BJ (cell line): ENCODE measurements around the gene TWF2. TPM values are rescaled to one million over a fixed set of nuclear protein-coding genes. Genes with fewer than 3 reads are reported as not detected.
A peak's percentile ranks its signal among the peaks of the same experiment; 100 is the strongest.

Source experiments
- CTCF ChIA-PET: fragments of 350-600 bp; formaldehyde crosslinking; extraction: SDS; loops from one replicate; lab custom pipeline; 2021; ENCODE audit warnings: antibody characterized with exemption, inconsistent platforms; lab: Yijun Ruan, JAX
- POLR2A ChIA-PET: fragments of 300-600 bp; sonication (Branson Sonifier 250); formaldehyde crosslinking; extraction: SDS; loops from one replicate; lab custom pipeline; 2021; ENCODE audit warnings: antibody characterized with exemption; lab: Charles Lee
- DNase-seq: peaks from one replicate; pipeline ENCODE4 v3.0.0-alpha.2; 2011; ENCODE audit warnings: low read depth
- H3K27me3 ChIP-seq: 2 replicates; pipeline ENCODE4 v1.6.0; 2011; ENCODE audit warnings: low read length; ENCODE audit not compliant: control insufficient read depth, insufficient read depth
- H3K36me3 ChIP-seq: 2 replicates; pipeline ENCODE4 v1.5.1; 2011; ENCODE audit warnings: low read length; ENCODE audit not compliant: control insufficient read depth, insufficient read depth
- H3K4me3 ChIP-seq: 2 replicates; pipeline ENCODE4 v1.5.1; 2011; ENCODE audit warnings: low read depth, mild to moderate bottlenecking, control low read depth, low read length
- polyA plus RNA-seq: library from polyadenylated mRNA; depleted of rRNA; stranded (reverse); fragments of >200 nt; gene quantifications from 2 replicates; pipeline ENCODE4 v1.2.3, GENCODE V29; 2011; rRNA removed
- small RNA-seq: library from RNA; depleted of rRNA; stranded (forward); fragments of <200 nt; gene quantifications from one replicate; pipeline ENCODE3, GENCODE V24; 2012; ENCODE audit warnings: low replicate concordance, low read depth; ENCODE audit not compliant: insufficient read length
- TF ChIP-seq, protein P1 (sequence below): IDR thresholded peaks from 2 replicates; pipeline ENCODE4 v1.5.1; 2011; ENCODE audit warnings: low read depth, mild to moderate bottlenecking, control low read depth, inconsistent platforms, low read length, moderate library complexity; ENCODE audit not compliant: insufficient read depth

The TWF2 gene
- polyA plus RNA-seq, 1 experiment: 205 TPM

DNA sequence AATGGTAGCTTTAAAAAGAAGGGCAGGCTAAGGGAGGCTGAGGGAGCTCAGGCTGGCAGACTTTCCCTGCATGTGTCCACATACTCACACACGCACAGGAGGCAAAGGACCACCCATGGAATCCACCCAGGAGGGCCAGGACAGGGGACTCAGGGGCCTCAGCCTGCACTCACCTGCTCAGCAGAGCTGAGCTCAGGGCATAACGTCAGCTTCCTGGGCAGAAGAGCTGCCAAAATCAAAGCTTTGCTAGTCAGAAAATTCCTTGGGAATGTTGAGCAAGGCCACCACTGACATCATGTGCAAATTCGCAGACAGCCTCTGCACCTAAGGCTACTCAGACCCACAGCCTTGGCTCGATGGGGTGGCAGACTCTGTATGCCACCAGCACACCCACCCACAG is 57.4 kb downstream of the TWF2 start:
- Histone ChIP-seq H3K36me3 (no peaks in the 10 kb centered on the region), H3K4me3 (no peak overlapping the region), H3K27me3 (peaks cover 2% of the 10 kb centered on the region)
- TF ChIP-seq, protein P1, sequence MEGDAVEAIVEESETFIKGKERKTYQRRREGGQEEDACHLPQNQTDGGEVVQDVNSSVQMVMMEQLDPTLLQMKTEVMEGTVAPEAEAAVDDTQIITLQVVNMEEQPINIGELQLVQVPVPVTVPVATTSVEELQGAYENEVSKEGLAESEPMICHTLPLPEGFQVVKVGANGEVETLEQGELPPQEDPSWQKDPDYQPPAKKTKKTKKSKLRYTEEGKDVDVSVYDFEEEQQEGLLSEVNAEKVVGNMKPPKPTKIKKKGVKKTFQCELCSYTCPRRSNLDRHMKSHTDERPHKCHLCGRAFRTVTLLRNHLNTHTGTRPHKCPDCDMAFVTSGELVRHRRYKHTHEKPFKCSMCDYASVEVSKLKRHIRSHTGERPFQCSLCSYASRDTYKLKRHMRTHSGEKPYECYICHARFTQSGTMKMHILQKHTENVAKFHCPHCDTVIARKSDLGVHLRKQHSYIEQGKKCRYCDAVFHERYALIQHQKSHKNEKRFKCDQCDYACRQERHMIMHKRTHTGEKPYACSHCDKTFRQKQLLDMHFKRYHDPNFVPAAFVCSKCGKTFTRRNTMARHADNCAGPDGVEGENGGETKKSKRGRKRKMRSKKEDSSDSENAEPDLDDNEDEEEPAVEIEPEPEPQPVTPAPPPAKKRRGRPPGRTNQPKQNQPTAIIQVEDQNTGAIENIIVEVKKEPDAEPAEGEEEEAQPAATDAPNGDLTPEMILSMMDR: no peak
- DNase-seq: no peak
- CTCF ChIA-PET: interaction anchor here (0.8 to 1.5 kb wide), 4 partner anchors 10 to 178 kb away, joined by 3 to 5 read pairs (median 4); no protein-coding TSS in a partner anchor
- POLR2A ChIA-PET: interaction anchor here (0.6 kb wide), 2 partner anchors 60 to 280 kb away, joined by 3 to 9 read pairs; no protein-coding TSS in a partner anchor

Small RNA genes within 50 kb of the gene (small RNA-seq; reads per million reads assigned to genes)
- 172,842 reads per million, percentile 100 among the genes with 10 or more reads in this experiment for gene MIRLET7G

Other genes starting within 250 kb of the TWF2 start
- gene RPL29, start 243.3 kb downstream of the TWF2 start, polyA plus RNA-seq: 1,978 and 2,324 TPM in 2 replicates
- 25.7 and 37.0 TPM in 2 replicates for gene DUSP7, start 182.6 kb downstream of the TWF2 start, polyA plus RNA-seq
- 9.3 and 18.4 TPM in 2 replicates for gene POC1A, start 84.7 kb downstream of the TWF2 start, polyA plus RNA-seq
- 35.7 and 51.7 TPM in 2 replicates for gene ALAS1, start 41.0 kb downstream of the TWF2 start, polyA plus RNA-seq
- 0.07 TPM in 1 of 2 replicates, not detected in the other for gene TLR9, start 13.5 kb downstream of the TWF2 start, polyA plus RNA-seq
- 38.5 and 52.2 TPM in 2 replicates for gene PPM1M, start 6.6 kb upstream of the TWF2 start, polyA plus RNA-seq
- 42.3 and 62.8 TPM in 2 replicates for gene WDR82, start 39.5 kb upstream of the TWF2 start, polyA plus RNA-seq
- 4.6 and 7.8 TPM in 2 replicates for gene GLYCTK, start 48.7 kb upstream of the TWF2 start, polyA plus RNA-seq
- 2.7 and 4.8 TPM in 2 replicates for gene DNAH1, start 77.2 kb upstream of the TWF2 start, polyA plus RNA-seq
- 35.9 and 62.0 TPM in 2 replicates for gene BAP1, start 170.8 kb upstream of the TWF2 start, polyA plus RNA-seq
- 4.3 and 4.9 TPM in 2 replicates for gene PHF7, start 171.5 kb upstream of the TWF2 start, polyA plus RNA-seq
- gene SEMA3G, start 205.9 kb upstream of the TWF2 start, polyA plus RNA-seq: not detected in 2 replicates
- 1.7 TPM in 2 replicates for gene TNNC1, start 214.9 kb upstream of the TWF2 start, polyA plus RNA-seq
- 66.4 and 95.3 TPM in 2 replicates for gene NISCH, start 216.4 kb upstream of the TWF2 start, polyA plus RNA-seq